PC-3 (cell line): ENCODE measurements around the gene KRT3.

Experiments used
- EZH2 ChIP-seq: fragments of 300-600 bp; sonication (generic); IDR thresholded peaks from one replicate; pipeline ENCODE4 v1.6.1; 2017; ENCODE audit warnings: antibody characterized with exemption, mild to moderate bottlenecking, low read length; ENCODE audit not compliant: unreplicated experiment
- EZH2phosphoT487 ChIP-seq: fragments of 300-600 bp; sonication (generic); IDR thresholded peaks from 2 replicates; pipeline ENCODE4 v1.6.1; 2018; ENCODE audit warnings: mild to moderate bottlenecking, antibody characterized with exemption, low read length, borderline replicate concordance
- TF ChIP-seq, protein P1 (sequence below): fragments of 300-600 bp; sonication (generic); conservative IDR thresholded peaks from 2 replicates; pipeline ENCODE4 v1.5.1; 2017; ENCODE audit warnings: antibody characterized with exemption, low read depth, mild to moderate bottlenecking, low read length

DNA sequence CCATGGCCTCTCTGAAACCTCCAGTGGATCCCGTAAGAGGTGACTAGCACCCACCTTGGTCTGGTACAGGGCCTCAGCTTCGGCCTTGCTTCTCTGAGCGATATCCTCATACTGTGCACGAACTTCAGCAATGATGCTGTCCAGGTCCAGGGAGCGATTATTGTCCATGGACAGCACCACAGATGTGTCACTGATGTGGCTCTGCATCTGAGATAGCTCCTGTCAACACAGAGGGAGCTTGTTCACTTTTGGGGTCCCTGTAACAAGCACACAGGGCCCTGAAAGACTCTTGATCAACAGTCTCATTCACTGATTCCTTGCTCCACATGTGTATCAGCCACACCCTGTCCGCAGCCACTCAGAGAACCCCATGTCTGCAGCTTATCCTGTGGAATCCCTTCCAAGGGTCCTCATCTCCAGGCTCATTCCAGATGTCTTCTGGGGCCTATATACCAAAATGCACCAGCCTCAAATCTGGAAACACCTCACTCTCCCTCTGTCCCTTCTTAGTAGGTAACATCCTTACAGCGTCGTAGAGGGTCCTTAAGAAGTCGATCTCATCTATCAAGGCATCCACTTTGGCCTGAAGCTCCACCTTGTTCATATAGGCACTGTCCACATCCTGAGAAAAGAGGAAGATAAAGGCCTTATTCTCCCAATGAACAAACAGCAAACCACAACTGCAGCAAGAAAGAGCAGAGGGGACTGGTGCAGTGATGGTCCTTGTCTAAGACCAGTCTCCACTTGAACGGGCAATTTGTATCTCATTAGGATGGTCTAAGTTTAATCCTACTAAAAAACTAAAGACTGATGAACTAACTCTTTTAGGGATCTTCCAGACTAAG, 3.5 kb downstream of the KRT3 start:
- TF ChIP-seq, protein P1, sequence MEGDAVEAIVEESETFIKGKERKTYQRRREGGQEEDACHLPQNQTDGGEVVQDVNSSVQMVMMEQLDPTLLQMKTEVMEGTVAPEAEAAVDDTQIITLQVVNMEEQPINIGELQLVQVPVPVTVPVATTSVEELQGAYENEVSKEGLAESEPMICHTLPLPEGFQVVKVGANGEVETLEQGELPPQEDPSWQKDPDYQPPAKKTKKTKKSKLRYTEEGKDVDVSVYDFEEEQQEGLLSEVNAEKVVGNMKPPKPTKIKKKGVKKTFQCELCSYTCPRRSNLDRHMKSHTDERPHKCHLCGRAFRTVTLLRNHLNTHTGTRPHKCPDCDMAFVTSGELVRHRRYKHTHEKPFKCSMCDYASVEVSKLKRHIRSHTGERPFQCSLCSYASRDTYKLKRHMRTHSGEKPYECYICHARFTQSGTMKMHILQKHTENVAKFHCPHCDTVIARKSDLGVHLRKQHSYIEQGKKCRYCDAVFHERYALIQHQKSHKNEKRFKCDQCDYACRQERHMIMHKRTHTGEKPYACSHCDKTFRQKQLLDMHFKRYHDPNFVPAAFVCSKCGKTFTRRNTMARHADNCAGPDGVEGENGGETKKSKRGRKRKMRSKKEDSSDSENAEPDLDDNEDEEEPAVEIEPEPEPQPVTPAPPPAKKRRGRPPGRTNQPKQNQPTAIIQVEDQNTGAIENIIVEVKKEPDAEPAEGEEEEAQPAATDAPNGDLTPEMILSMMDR, result no peak
- no peak for TF ChIP-seq EZH2
- no peak for TF ChIP-seq EZH2phosphoT487
